DOHH2 (cell line): ENCODE measurements around the gene ENDOV.

Source experiments
- CTCF ChIP-seq: fragments of 200-600 bp; sonication (generic); IDR thresholded peaks from one replicate; pipeline ENCODE4 v1.5.1; 2014; ENCODE audit warnings: antibody characterized with exemption, mild to moderate bottlenecking, low read depth, low read length; ENCODE audit not compliant: poor library complexity, severe bottlenecking
- EZH2phosphoT487 ChIP-seq: fragments of 200-600 bp; sonication (generic); IDR thresholded peaks from 2 replicates; pipeline ENCODE4 v1.6.1; 2017; ENCODE audit warnings: borderline replicate concordance, mild to moderate bottlenecking, antibody characterized with exemption, low read length, moderate library complexity, mixed read lengths

- no peak for TF ChIP-seq EZH2phosphoT487
- TF ChIP-seq CTCF, result no peak
These were observed 715 bp downstream of the ENDOV start for GRCh38 chr17:80415626-80416137.
